GM19324 (cell line): ENCODE data around the gene SLC51B.
"Not testable (repeated sequence)": the region's sequence is repeated elsewhere in the genome, so short reads cannot be mapped to it uniquely, and the experiment has no call there.

Experiments used
- ATAC-seq: cut with Tn5 transposase; IDR thresholded peaks from one replicate; pipeline ENCODE4 v1.9.1; 2021; ENCODE audit warnings: mild to moderate bottlenecking, moderate library complexity; ENCODE audit not compliant: unreplicated experiment, low FRiP score

Gene SLC51B

GRCh38 chr15:65096481-65097385 is 51.5 kb downstream of the SLC51B start:
- no peak for ATAC-seq

GRCh38 chr15:65097651-65098263 is 52.6 kb downstream of the SLC51B start:
- no peak for ATAC-seq

DNA sequence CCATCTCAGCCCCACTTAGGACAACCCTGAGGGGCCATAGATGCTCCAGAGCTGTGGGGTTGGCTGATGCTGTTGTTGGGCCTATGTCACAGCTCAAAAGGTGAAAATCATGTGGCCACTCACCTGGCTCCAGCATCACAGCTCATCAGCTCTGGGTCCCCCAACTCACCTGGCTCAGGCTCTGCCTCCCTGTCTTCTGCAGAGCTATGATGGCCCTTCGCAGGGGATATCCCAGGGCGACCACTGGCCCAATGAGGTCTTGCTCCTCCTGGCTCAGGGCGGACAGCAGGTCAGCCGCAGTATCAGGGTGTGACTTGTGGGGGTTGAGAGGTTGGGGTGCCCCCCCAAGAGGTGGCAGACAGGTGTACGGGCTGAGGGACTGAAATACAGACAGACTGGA is 54.1 kb downstream of the SLC51B start:
- no peak for ATAC-seq

DNA sequence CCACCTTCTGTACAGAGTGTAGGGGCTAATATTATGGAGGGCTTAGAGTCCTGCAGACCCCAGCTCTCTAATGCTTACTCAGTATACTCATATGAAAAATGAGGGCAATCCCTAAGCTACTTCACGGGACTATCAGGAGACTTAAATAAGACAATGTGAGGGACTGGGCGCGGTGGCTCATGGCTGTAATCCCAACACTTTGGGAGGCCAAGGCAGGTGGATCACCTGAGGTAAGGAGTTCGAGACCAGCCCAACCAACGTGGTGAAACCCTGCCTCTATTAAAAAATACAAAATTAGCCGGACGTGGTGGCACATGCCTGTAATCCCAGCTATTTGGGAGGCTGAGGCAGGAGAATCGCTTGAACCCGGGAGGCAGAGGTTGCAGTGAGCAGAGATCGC is 54.6 kb downstream of the SLC51B start:
- ATAC-seq = not testable (repeated sequence)

DNA sequence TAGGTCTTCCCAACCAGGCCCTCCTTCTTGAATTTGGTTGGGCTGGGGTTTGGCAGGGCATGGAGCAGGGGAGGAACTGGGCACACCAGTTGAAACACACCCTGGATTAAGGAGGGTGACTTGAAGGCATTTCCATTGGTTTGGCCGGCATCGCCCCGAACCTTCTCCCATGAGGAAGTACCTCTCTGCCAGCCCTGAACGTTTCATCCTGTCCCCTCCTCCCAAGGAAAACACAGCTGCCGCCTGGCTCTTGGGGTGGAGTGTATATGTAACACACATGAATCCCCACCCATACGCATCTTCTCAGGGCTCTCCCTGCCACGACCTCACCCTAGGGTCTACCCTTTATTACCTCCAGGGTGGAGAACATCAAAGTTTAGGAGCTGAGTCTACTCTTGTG is 55.3 kb downstream of the SLC51B start:
- ATAC-seq = no peak

- no peak for ATAC-seq
Observed at GRCh38 chr15:65101411-65101890, 56.3 kb downstream of the SLC51B start.

GRCh38 chr15:65101891-65102708 is 56.9 kb downstream of the SLC51B start:
- ATAC-seq = no peak

GRCh38 chr15:65102912-65103311 is 57.7 kb downstream of the SLC51B start:
- ATAC-seq = no peak
